Measurements from ENCODE around the gene PRTFDC1.

GRCh38 chr10:24938525-24938924, 13.9 kb downstream of the PRTFDC1 start:
- TF ChIP-seq ZBTB7A (IDR thresholded peaks at IDR 0.05; ENCODE audit: low read depth), result no peak
- TF ChIP-seq CEBPB (IDR thresholded peaks at IDR 0.05), result no peak
- TF ChIP-seq EP300 (IDR thresholded peaks at IDR 0.05; ENCODE audit: borderline replicate concordance), result no peak
- TF ChIP-seq RAD21 (IDR thresholded peaks at IDR 0.05; ENCODE audit: low read depth), result no peak
- TF ChIP-seq TCF12 (IDR thresholded peaks at IDR 0.05; ENCODE audit: low read depth), result no peak
- no peak for TF ChIP-seq REST (IDR thresholded peaks at IDR 0.05; ENCODE audit: low read depth)
- TF ChIP-seq TAF1 (IDR thresholded peaks at IDR 0.05; ENCODE audit: low read depth), result no peak
